SU-DHL-6 (cell line): ENCODE measurements around the gene MUC2.

Source experiments
- H2AFZ ChIP-seq: fragments of 200-600 bp; sonication (generic); 2 replicates; pipeline ENCODE4 v1.6.1; 2014; ENCODE audit warnings: low read depth, mild to moderate bottlenecking, moderate library complexity, mixed read lengths, antibody characterized with exemption, low read length; ENCODE audit not compliant: severe bottlenecking
- H3F3A ChIP-seq: fragments of 200-600 bp; shearing (Covaris generic); 2 replicates; pipeline ENCODE4 v1.6.0; 2016; ENCODE audit warnings: antibody characterized with exemption, mild to moderate bottlenecking; ENCODE audit not compliant: insufficient read depth
- H3K27ac ChIP-seq: fragments of 200-600 bp; sonication (generic); 2 replicates; pipeline ENCODE4 v1.5.1; 2016; ENCODE audit warnings: low read depth, mild to moderate bottlenecking, low read length, moderate library complexity, mixed read lengths
- H3K27me3 ChIP-seq: fragments of 200-600 bp; sonication (generic), shearing (Covaris generic); 2 replicates; pipeline ENCODE4 v1.6.0; 2014; ENCODE audit warnings: mild to moderate bottlenecking, low read length
- H3K36me3 ChIP-seq: fragments of 200-600 bp; sonication (generic); 2 replicates; pipeline ENCODE4 v1.6.1; 2014; ENCODE audit warnings: mild to moderate bottlenecking, low read length, mixed read lengths
- H3K4me2 ChIP-seq: fragments of 300-600, 200-600 bp; shearing (Covaris generic), sonication (generic); 2 replicates; pipeline ENCODE4 v1.6.0; 2014; ENCODE audit warnings: low read length, low read depth, mild to moderate bottlenecking; ENCODE audit not compliant: poor library complexity, severe bottlenecking
- H3K4me3 ChIP-seq: fragments of 200-600 bp; sonication (generic); 2 replicates; pipeline ENCODE4 v1.5.1; 2014; ENCODE audit warnings: antibody characterized with exemption, low read length, mild to moderate bottlenecking, mixed read lengths; ENCODE audit not compliant: insufficient read depth, poor library complexity, severe bottlenecking
- H3K79me2 ChIP-seq: fragments of 200-600 bp; sonication (generic); 2 replicates; pipeline ENCODE4 v1.6.1; 2014; ENCODE audit warnings: mild to moderate bottlenecking, low read length, moderate library complexity; ENCODE audit not compliant: insufficient read depth
- H3K9ac ChIP-seq: fragments of 200-600 bp; sonication (generic); 2 replicates; pipeline ENCODE4 v1.7.0; 2014; ENCODE audit warnings: mild to moderate bottlenecking, low read length
- H3K9me2 ChIP-seq: fragments of 200-600 bp; sonication (generic); replicated peaks from 2 replicates; pipeline ENCODE4 v1.6.1; 2014; ENCODE audit warnings: low read length; ENCODE audit not compliant: insufficient read depth
- H3K9me3 ChIP-seq: fragments of 200-600 bp; sonication (generic); 2 replicates; pipeline ENCODE4 v1.6.1; 2014; ENCODE audit warnings: low read length, mixed read lengths; ENCODE audit not compliant: insufficient read depth
- H4K20me1 ChIP-seq: fragments of 200-600 bp; sonication (generic); 2 replicates; pipeline ENCODE4 v1.6.1; 2014; ENCODE audit warnings: low read depth, mild to moderate bottlenecking, antibody characterized with exemption, low read length, moderate library complexity, mixed read lengths
- CTCF ChIP-seq: fragments of 200-600 bp; sonication (generic); IDR thresholded peaks from one replicate; pipeline ENCODE4 v1.5.1; 2017; ENCODE audit warnings: antibody characterized with exemption, mild to moderate bottlenecking, low read length, moderate library complexity; ENCODE audit not compliant: insufficient read depth, poor library complexity, severe bottlenecking
- EZH2phosphoT487 ChIP-seq: fragments of 200-600 bp; sonication (generic), shearing (Covaris generic); conservative IDR thresholded peaks from 2 replicates; pipeline ENCODE4 v1.6.1; 2018; ENCODE audit warnings: mild to moderate bottlenecking, antibody characterized with exemption, low read length, moderate library complexity, mixed read lengths

MUC2 gene

GRCh38 chr11:1049071-1049405 is 25.6 kb upstream of the MUC2 start:
- H3K4me3 ChIP-seq, result no peak overlapping the region
- no peak overlapping the region for H2AFZ ChIP-seq
- no peaks in the 10 kb centered on the region for H3F3A ChIP-seq
- H4K20me1 ChIP-seq, result no peaks in the 10 kb centered on the region
- no peaks in the 10 kb centered on the region for H3K9me2 ChIP-seq
- H3K9ac ChIP-seq, result no peak overlapping the region
- no peak overlapping the region for H3K4me2 ChIP-seq
- no peaks in the 10 kb centered on the region for H3K36me3 ChIP-seq
- H3K27ac ChIP-seq, result no peak overlapping the region
- H3K27me3 ChIP-seq, result no peaks in the 10 kb centered on the region
- no peaks in the 10 kb centered on the region for H3K9me3 ChIP-seq
- TF ChIP-seq CTCF (no peak), EZH2phosphoT487 (no peak)
- H3K79me2 ChIP-seq, result no peaks in the 10 kb centered on the region

GRCh38 chr11:1049431-1049891 is 25.2 kb upstream of the MUC2 start:
- no peaks in the 10 kb centered on the region for H4K20me1 ChIP-seq

GRCh38 chr11:1049911-1050580 is 24.6 kb upstream of the MUC2 start:
- TF ChIP-seq CTCF, result no peak
- TF ChIP-seq EZH2phosphoT487, result no peak
- Histone ChIP-seq H3K4me2 (no peak overlapping the region), H2AFZ (no peak overlapping the region), H3K27me3 (no peaks in the 10 kb centered on the region), H3K9me2 (no peaks in the 10 kb centered on the region), H3K4me3 (no peak overlapping the region), H3K79me2 (no peaks in the 10 kb centered on the region), H3K27ac (no peak overlapping the region), H3K9ac (no peak overlapping the region), H3K36me3 (no peaks in the 10 kb centered on the region), H3F3A (no peaks in the 10 kb centered on the region), H4K20me1 (no peaks in the 10 kb centered on the region), H3K9me3 (no peaks in the 10 kb centered on the region)

More at GRCh38 chr11:1049431-1049891, 25.2 kb upstream of the MUC2 start:
- Histone ChIP-seq H3K27ac (no peak overlapping the region), H3K9ac (no peak overlapping the region), H3K27me3 (no peaks in the 10 kb centered on the region), H2AFZ (no peak overlapping the region), H3K36me3 (no peaks in the 10 kb centered on the region), H3K4me2 (no peak overlapping the region), H3F3A (no peaks in the 10 kb centered on the region), H3K4me3 (no peak overlapping the region), H3K9me3 (no peaks in the 10 kb centered on the region), H3K9me2 (no peaks in the 10 kb centered on the region), H3K79me2 (no peaks in the 10 kb centered on the region)
- no peak for TF ChIP-seq CTCF
- TF ChIP-seq EZH2phosphoT487, result no peak
